ENCODE data around the gene ALOX15.

GRCh38 chr17:4584917-4585637 is 56.4 kb downstream of the ALOX15 start:
- TF ChIP-seq CTCF (conservative IDR thresholded peaks at IDR 0.05; ENCODE audit: low read depth, low read length) (no peak), EZH2 (IDR thresholded peaks at IDR 0.05; ENCODE audit: low read length, unreplicated experiment) (no peak)

Data from PC-3 (cell line).